Left lung (tissue), 10 donors: ENCODE results near the gene PCARE. TPM values are rescaled to one million over a fixed set of nuclear protein-coding genes. Genes with fewer than 3 reads are reported as not detected.
A peak's percentile ranks its signal among the peaks of the same experiment; 100 is the strongest.

ENCODE experiments used
- ATAC-seq: fragments of 200-7000 bp; cut with Tn5 transposase; one replicate; pipeline ENCODE4 v1.9.1; 2020; ENCODE audit warnings: moderate library complexity
- DNase-seq, 4 donors: peaks; one replicate each; pipeline ENCODE4 v3.0.0-alpha.2; 2013 to 2020
- H3K27ac ChIP-seq, 2 donors: fragments of 200-600 bp; sonication (generic) in 1 of 2; one replicate each; pipeline versions ENCODE4 v1.5.0 to v1.8.0; 2020 to 2021
- H3K27me3 ChIP-seq, 2 donors: fragments of 200-600 bp; sonication (generic) in 1 of 2; one replicate each; pipeline versions ENCODE4 v1.5.0 to v1.8.0; 2020 to 2021
- H3K36me3 ChIP-seq, 2 donors: fragments of 200-600 bp; sonication (generic) in 1 of 2; one replicate each; pipeline versions ENCODE4 v1.5.0 to v1.8.0; 2020 to 2021
- H3K4me1 ChIP-seq, 2 donors: fragments of 200-600 bp; one replicate each; pipeline ENCODE4 v1.8.0; 2021
- H3K4me3 ChIP-seq, 2 donors: fragments of 200-600 bp; sonication (generic) in 1 of 2; one replicate each; pipeline versions ENCODE4 v1.5.0 to v1.8.0; 2020 to 2021; ENCODE audit warnings: mild to moderate bottlenecking in 1 of 2
- H3K9me3 ChIP-seq, 2 donors: fragments of 200-600 bp; sonication (generic) in 1 of 2; one replicate each; pipeline versions ENCODE4 v1.5.0 to v1.8.0; 2020 to 2021
- CTCF ChIP-seq, 2 donors: fragments of 200-600 bp; sonication (generic) in 1 of 2; IDR thresholded peaks; one replicate each; pipeline versions ENCODE4 v1.5.0 to v1.8.0; 2021; ENCODE audit warnings: antibody characterized with exemption in 2 of 2
- intact Hi-C, 2 donors: fragments of 100-400 bp; cut with DNase I; formaldehyde crosslinking; loops; one replicate each; pipeline versions ENCODE4 v1.11.2 to v1.14.2; 2022
- polyA plus RNA-seq, 6 donors: library from polyadenylated mRNA; unstranded; fragments of 120-200 nt; gene quantifications; one replicate each; pipeline ENCODE4 v1.2.1, GENCODE V29; 2013; ENCODE audit not compliant: insufficient read length in 6 of 6
- total RNA-seq, 2 donors: library from RNA; stranded (reverse); fragmentation: NEBNext Ultra II Directional; extraction: Animal tissue kit (Norgen Biotek cat#: 25700); gene quantifications; one replicate each; pipeline ENCODE4 v1.2.1, GENCODE V29; 2021
- donor health status: DM: no; HTN: yes; CAD: no.
- donor health status: DM: no; HTN: no; CAD: no.

Gene PCARE
- total and polyA plus RNA-seq, 8 donors: 0.03 to 0.27 (median 0.05) TPM; not detected in 1

DNA sequence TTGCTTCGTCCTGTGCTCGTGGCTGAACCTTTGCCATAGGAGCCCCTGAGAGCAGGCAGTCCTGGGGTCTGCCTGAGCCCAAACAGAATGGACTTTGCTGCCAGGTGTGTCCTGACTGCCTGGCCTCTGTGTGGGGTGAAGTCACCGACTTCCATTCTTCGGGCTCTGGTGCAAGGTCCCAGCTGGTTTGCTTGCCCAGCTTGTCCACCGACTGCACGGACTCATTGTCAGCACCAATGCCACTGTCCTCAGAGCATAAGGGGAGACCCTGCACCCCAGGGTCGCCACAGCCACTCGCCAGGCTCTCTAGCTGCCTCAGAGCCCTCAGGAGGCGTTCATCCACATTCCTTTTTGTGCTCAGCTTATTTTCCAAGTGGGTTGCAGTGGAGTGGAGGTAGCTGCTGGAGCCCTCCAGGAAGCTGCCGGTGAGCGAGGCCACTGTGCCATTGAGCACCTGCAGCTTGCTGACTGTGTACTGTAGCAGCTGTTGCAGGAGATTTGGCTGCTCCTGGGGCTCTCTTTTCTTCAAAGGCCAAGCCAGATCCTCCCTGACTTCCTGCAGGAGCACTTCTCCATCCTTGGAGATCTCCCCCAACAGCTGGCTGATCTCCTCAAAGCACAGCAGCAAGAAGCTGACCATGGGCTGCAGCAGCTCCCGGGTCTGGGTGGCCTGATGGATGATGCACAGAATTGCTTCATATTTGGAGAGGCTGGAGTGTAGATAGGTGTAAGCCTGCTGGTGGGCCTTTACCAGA is 1.2 kb downstream of the PCARE start:
- no peak for TF ChIP-seq CTCF (IDR thresholded peaks at IDR 0.05)
- no peaks in the 10 kb centered on the region for H3K36me3 ChIP-seq
- DNase-seq (no peak), ATAC-seq (no peak)
- no peak overlapping the region for H3K4me3 ChIP-seq
- intact Hi-C loops: no loop called here
- H3K9me3 ChIP-seq: no peaks in the 10 kb centered on the region
- H3K27ac ChIP-seq: no peak overlapping the region
- no peaks in the 10 kb centered on the region for H3K4me1 ChIP-seq
- no peaks in the 10 kb centered on the region for H3K27me3 ChIP-seq

DNA sequence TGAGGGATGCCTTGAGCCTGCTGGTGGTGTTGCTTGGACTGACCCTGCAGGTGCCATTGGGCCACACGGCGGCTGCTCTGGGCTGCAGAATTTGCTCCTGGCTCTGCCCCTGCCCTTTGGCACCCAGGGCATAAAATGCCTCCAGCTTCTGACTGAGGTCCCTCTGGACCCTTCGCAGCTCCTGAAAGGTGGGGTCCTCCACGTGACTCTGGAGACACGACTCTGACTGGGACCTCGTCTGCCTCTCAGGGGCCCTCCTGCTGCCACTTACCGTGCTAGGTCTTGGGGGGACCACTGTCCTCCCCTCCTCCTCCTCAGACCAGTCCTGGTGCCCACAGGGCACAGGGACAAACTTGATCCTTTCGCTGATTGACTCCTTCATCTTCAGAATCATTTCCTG is 2.1 kb downstream of the PCARE start:
- Histone ChIP-seq H3K36me3 (no peaks in the 10 kb centered on the region), H3K27me3 (no peaks in the 10 kb centered on the region), H3K9me3 (no peaks in the 10 kb centered on the region), H3K27ac (no peak overlapping the region), H3K4me1 (peaks cover 0 to 5% of the 10 kb centered on the region in 2 donors), H3K4me3 (no peak overlapping the region)
- DNase-seq (no peak), ATAC-seq (no peak)
- intact Hi-C loops: no loop called here
- TF ChIP-seq CTCF (IDR thresholded peaks at IDR 0.05): no peak

GRCh38 chr2:29071032-29071975 is 3.0 kb downstream of the PCARE start:
- ATAC-seq (no peak), DNase-seq (no peak)
- Histone ChIP-seq H3K27ac (no peak overlapping the region), H3K4me3 (no peak overlapping the region), H3K27me3 (no peaks in the 10 kb centered on the region), H3K9me3 (no peaks in the 10 kb centered on the region), H3K36me3 (no peaks in the 10 kb centered on the region), H3K4me1 (peaks cover 0 to 14% of the 10 kb centered on the region in 2 donors)
- intact Hi-C loops: no loop called here
- TF ChIP-seq CTCF (IDR thresholded peaks at IDR 0.05): no peak

DNA sequence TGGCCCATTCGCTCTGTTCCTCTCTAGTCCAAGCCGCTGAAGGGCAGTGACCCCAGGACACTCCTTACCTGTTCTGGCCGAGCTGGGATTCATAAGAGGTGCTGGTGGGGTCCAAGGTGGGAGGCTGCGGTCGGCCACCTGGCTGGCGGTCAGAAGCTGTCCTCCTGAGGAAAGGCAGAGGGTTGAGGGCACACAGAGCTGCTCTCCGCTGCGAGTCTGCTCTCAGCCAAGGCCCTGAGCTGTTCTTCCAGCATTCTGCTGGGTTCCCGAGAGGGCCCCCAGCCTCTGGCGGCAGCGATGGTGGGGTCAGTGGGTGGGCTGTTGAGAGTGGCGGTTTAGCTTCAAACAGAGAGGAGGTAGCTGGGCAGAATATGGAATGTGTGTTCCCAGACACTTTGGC is 3.8 kb downstream of the PCARE start:
- DNase-seq: no peak
- Histone ChIP-seq H3K27ac (no peak overlapping the region), H3K27me3 (no peaks in the 10 kb centered on the region), H3K9me3 (no peaks in the 10 kb centered on the region), H3K36me3 (no peaks in the 10 kb centered on the region), H3K4me1 (peaks cover 0 to 22% of the 10 kb centered on the region in 2 donors), H3K4me3 (no peak overlapping the region)
- intact Hi-C loops: no loop called here
- no peak for TF ChIP-seq CTCF (IDR thresholded peaks at IDR 0.05)
- ATAC-seq: no peak

- no peaks in the 10 kb centered on the region for H3K27me3 ChIP-seq
- H3K9me3 ChIP-seq: no peaks in the 10 kb centered on the region
- H3K27ac ChIP-seq: no peak overlapping the region
- DNase-seq (peak in 1 of 4 donors; percentile 56), ATAC-seq (peak; percentile 64)
- H3K4me3 ChIP-seq: no peak overlapping the region
- intact Hi-C loops: no loop called here
- no peaks in the 10 kb centered on the region for H3K36me3 ChIP-seq
- H3K4me1 ChIP-seq: peaks cover 6 to 27% of the 10 kb centered on the region in 2 donors
- TF ChIP-seq CTCF (IDR thresholded peaks at IDR 0.05): no peak
These were observed 5.8 kb downstream of the PCARE start for GRCh38 chr2:29068513-29068912.
